NCI-H524 treated with DMSO at 0.1 percent for 48 hours (cell line): Measurements from ENCODE around the gene SPINK4.

ENCODE experiments used
- DNase-seq: peaks from one replicate; lab custom pipeline; 2025; lab: John Stamatoyannopoulos, UW

The SPINK4 gene

GRCh38 chr9:33239921-33240320 is at the start of gene SPINK4:
TSS of gene SPINK4 (plus strand) at chr9:33240167. CDS start at chr9:33240209, 42 bp downstream.
- peak; percentile 55 for DNase-seq

- DNase-seq = no peak
Observed at GRCh38 chr9:33192493-33193255, 47.3 kb upstream of the SPINK4 start.

GRCh38 chr9:33193818-33194217 is 46.1 kb upstream of the SPINK4 start:
- DNase-seq = no peak

- no peak for DNase-seq
Observed at GRCh38 chr9:33196736-33197135, 43.2 kb upstream of the SPINK4 start.

DNA sequence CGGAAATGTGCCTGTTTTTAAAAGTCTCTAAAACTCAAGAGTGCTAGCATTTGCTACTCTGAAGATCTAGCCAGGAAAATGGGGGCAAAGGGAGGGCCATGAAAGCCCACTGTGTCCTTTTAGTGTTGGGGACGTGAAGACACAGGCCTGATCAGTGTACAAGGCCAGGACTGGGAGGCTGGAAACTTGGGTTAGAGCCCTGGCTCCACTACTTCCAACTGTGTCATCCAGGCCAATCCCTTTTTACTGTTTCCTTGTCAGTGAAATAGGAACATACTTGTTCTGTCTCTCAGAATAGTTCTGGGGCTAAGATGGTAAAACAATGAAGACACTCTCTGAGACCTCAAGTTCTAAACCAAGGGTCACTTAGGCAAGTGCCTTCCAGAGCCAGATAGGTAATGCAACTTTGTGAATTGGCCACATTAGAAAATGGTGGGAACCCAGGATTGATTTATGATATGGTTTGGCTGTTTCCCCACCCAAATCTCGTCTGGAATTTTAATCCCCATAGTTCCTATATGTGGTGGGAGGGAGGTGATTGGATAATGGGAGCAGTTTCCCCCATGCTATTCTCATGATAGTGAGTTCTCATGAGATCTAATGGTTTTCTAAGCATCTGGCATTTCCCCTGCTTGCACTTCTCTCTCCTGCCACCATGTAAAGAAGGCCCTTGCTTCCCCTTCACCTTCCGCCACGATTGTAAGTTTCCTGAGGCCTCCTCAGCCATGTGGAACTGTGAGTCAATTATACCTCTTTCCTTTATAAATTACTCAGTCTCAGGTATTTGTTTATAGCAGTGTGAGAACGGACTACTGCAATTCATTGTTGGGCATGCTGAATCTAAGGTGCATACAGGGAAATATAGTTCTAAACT is 42.5 kb upstream of the SPINK4 start:
- no peak for DNase-seq

DNA sequence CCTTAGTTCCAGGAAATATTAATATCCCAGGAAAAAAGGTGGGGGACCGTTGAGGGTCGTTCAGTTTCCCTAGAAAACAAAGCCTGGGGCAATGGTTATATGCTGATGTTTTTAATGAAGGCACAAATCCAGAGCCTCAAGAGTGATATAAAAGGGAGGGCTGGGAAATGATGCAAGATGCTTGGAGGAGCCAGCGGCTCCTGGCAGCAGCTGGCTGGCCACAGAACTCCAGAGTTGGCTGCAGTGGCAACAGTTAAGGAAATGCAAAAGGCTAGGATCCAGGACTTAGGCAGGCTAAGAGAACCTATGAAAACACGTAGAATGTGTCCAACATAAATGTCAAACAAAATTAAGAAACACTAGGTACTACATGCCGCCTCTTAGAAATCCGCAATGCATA is 41.8 kb upstream of the SPINK4 start:
- no peak for DNase-seq

DNA sequence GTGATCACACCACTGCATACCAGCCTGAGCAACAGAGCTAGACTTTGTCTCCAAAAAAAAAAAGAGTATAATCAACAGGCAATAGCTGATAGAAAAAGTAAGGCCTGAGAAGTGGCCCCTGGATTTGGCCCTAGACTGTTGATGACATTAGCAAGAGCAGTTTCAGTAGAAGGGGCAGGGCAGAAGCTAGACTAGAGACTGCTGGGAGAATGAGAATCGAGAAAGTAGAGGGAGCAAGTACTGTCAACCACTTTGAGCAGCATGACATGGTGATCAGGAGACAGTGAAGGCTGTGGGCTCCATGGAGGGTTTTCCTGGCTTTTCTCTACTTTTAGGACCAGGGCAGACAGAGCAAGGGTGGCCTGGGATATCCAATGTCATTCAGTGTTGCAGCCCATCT is 37.9 kb upstream of the SPINK4 start:
- DNase-seq = no peak

DNA sequence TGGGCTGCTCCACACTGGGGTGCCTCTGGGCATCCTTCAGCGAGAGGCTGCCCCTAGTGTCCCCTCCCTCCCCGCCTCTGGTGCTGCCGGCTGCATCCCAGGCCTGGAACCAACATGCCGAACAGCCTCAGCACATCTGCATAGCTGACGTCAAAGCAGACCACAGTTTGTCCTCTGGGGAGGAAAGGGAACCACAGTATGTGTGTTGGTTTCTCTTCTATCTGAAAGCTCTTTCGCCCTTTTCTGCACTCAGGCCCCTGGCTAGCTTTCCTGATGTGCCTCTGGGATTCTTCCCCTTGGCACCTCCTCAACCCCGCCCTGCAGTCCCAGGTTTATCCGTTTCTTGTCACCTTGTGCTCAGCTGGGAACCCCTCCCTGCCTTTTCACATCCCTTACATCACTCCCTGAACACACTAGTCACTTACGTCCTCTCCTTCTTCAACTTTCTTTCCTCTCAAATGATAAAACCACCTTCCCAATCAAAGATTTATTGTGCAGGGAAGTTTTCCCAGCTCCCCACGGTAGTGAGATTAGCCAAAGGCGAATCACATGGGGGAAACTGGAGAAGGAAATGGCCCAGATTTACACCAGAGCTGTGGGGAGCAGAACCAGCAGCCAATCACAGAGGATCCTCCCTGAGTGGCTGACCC is 37.3 kb upstream of the SPINK4 start:
- DNase-seq = no peak

DNA sequence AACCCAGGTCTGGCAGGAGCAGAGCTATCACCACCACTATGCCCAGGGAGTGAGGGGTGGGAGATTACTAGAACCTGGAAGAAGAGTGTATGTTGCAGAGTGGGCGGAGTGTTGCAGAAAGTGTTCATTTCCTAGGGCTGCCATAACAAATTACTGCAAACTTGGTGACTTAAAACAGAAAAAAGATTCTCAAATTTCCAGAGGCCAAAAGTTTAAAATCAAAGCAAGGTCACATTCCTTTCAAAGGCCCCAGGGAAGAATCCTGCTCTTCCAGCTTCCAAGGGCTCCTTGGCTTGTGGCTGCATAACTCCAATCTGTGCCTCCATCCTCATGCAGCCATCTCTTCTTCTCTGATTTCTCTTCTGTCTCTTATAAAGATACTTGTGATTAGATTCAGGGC is 30.6 kb upstream of the SPINK4 start:
- DNase-seq = no peak

DNA sequence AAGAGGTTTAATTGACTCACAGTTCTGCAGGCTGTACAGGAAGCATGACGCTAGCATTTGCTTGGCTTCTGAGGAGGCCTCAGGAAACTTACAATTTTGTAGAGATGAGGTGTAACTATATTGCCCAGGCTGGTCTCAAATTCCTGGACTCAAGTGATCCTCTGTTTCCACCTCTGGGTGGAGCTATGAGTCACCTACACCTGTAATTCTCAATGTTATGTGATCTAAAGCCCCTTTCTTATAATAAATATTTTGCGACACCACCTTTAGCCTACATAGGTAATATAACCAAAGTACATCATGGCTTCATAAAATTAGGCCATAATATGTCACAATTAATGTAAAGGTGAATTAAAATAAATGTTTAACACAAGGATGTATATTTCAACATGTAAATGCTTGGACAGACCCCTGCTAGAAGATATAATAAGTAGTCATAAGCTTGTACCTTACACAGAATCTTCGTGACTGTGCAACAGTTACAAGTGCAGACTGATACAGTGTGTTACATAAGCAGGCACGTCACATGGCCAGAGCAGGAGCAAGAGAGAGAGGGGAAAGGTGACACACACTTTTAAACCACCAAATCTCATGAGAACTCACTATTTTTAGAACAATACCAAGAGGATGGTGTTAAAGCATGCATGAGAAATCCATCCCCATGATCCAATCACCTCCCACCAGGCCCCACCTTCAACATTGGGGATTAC is 29.8 kb upstream of the SPINK4 start:
- no peak for DNase-seq

DNA sequence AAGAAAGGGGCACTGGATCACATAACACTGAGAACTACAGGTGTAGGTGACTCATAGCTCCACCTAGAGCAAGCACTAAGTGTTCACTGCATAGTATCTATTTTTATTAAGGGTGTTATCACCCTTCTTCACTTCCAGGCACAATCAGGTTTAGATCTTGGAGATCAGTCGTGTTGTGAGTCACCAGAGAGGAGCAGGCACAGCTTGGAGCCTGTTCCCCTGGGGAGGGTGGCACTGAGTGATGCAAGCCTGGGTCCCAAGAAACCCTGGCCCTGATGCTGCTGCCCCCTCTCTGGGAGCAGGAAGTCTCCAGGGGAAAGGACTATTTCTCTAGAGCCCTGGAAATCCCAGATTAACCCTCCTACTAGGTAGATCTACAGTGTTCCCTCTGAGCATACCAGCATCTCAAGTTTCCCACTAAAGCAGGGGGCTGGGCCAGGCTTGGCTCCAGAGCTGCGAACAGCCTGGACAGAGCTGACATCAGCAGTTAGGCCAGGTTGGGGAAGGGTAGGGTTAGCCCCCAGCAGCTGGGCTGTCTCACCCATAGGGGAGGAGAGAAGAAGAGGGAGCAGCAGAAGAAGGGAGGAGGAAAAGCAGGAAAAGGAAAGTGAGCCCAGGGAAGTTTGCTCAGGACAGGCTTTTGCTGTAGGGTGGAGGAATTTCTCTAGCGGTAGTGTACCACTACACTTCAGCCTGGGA is 28.1 kb upstream of the SPINK4 start:
- DNase-seq = no peak

GRCh38 chr9:33220681-33221567 is 19.0 kb upstream of the SPINK4 start:
- no peak for DNase-seq

- DNase-seq = no peak
Observed at GRCh38 chr9:33221568-33221884, 18.4 kb upstream of the SPINK4 start.

DNA sequence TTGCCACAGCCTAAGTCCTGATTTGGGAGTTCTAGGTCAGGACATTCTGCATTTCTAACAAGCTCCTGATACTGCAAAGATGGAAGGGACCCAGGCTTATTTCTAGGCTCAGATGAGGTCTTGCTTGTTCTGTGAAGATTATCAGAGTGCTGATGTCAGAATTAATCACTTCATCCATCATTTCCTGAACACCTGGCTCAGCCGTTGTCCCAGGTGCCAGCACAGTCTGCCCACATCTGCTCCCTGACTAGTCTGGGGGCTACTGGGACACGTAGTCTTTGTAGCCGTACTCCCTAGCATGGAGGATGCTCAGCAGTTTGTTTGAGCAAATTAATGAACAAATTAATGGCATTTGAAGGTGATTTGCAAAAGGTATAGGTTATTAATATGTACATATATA is 17.9 kb upstream of the SPINK4 start:
- no peak for DNase-seq

DNA sequence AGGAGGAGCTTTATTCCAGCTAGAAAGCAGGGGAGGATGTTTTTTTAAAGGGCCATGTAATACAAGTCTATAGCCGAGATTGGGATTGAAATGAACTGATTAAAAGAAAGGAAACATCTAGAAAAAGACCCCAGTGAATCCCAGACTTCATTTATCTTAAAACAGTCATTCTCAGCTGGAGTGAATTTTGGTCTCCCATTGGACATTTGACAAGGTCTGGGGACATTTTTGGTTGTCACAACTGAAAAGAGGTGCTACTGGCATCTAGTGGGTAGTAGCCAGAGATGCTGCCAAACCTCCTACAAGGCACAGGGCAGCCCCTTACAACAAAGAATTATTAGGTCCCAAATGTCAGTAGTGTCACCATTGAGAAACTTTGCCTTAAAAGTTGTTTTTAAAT is 16.3 kb upstream of the SPINK4 start:
- DNase-seq = no peak

DNA sequence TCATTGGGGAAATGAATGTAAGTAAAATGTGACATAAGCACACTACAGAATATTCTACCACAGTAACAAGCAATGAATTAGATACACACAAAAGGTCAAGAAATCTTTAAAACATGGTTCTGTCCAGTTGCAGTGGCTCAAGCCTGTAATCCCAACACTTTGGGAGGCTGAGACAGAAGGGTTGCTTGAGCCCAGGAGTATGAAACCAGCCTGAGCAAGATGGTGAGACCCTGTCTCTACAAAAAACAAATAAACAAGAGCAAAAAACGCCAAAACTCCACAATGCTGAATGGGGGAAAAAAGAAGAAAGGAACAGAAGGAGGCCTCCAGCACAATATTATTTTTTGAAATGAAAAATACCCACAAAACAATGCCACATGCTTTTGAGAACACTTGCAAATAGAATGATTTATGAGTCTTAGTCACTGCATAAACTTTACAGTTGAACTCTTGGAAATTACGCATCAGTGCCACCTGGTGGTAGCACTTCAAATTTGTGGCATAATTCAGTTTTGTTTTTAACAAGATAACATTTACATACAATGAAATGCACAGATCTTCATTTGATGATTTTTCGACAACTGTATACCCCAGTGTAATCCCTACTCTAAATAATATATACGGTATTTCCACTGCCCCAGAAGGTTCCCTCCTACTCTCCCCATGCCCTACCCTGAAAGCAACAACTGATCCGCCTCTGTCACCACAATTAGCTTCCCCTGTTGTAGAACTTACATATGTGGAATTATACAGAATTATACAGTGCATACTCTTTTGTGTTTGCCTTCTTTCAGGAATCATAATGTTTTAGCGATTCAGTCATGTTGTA is 14.4 kb upstream of the SPINK4 start:
- DNase-seq = no peak

GRCh38 chr9:33227008-33227398 is 13.0 kb upstream of the SPINK4 start:
- no peak for DNase-seq

DNA sequence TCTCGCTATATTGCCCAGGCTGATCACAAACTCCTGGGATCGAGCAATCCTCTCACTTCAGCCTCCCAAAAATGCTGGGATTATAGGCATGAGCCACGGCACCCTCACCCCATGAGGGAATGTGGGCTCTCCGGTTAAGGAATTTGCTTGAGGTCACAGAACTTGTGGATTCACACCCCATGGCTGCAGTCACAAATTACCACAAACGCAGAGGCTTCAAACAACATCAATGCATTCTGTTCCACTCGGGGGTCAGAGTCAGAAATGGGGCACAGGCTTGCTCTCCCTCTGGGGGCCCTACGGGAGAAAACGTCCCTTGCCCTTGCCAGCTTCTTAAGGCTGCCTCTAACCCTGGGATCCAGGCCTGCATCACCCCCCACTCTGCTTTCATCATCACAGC is 12.2 kb upstream of the SPINK4 start:
- no peak for DNase-seq

DNA sequence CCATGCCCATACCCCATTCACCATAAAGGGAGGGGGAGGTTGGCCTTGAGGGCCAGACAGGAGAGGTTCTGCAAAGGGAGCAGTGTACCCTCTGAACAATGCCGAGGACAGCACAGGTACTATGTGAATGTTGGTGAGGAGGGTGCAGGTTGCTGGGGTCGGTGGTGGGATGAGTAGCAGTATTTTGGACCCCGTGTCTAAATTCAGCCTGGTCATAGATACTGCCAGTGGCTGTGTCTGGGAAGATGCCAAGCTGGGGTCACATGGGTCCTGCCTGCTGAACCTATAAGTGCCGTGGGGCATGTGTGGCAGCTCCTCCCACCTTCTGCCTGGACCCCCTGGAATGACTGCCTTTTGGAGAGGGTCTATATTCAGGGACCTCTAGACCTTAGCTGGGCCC is 11.4 kb upstream of the SPINK4 start:
- no peak for DNase-seq
